Measurements from ENCODE around the gene VRK3.

The VRK3 gene

DNA sequence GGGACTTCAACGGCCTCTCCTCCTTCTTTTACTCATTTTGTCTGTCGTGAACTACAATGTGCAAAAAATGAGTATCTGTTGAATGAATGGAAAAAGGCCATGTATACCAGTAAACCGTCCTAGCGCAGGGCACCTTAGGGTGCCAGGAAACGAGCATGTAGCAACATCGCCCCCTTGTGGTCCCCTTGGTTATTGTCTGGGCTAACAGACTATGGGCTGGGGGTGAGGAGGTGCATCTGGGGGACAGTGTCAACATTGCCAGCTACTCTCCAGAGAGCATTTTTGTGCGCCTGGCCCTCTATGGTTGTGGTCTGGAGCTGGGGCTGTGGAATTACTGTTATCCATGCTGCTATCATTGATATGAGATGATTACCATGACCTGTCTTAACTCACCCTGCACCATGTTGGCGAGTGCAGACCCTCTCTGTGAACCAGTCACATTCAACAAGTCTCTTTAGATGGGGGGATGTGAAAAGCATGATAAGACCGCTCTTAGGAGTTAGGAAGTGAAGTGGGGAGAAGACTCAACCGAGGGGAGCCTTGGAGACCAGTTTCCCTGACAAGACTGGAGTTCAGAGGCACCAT lies 41.4 kb downstream of the VRK3 start:
- no peaks in the 10 kb centered on the region for H3K9me3 Mint-ChIP-seq
- no peak overlapping the region for H3K27ac Mint-ChIP-seq
- H3K4me3 Mint-ChIP-seq = no peak overlapping the region
- TF ChIP-seq, protein P1, sequence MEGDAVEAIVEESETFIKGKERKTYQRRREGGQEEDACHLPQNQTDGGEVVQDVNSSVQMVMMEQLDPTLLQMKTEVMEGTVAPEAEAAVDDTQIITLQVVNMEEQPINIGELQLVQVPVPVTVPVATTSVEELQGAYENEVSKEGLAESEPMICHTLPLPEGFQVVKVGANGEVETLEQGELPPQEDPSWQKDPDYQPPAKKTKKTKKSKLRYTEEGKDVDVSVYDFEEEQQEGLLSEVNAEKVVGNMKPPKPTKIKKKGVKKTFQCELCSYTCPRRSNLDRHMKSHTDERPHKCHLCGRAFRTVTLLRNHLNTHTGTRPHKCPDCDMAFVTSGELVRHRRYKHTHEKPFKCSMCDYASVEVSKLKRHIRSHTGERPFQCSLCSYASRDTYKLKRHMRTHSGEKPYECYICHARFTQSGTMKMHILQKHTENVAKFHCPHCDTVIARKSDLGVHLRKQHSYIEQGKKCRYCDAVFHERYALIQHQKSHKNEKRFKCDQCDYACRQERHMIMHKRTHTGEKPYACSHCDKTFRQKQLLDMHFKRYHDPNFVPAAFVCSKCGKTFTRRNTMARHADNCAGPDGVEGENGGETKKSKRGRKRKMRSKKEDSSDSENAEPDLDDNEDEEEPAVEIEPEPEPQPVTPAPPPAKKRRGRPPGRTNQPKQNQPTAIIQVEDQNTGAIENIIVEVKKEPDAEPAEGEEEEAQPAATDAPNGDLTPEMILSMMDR (IDR thresholded peaks at IDR 0.05) = peak; percentile 96
- peak; percentile 79 for DNase-seq
- H3K27me3 Mint-ChIP-seq (ENCODE audit: low read depth, poor library complexity) = peaks cover 6% of the 10 kb centered on the region
- no peaks in the 10 kb centered on the region for H3K4me1 Mint-ChIP-seq
- H3K36me3 Mint-ChIP-seq (ENCODE audit: low read depth) = peaks cover 29% of the 10 kb centered on the region

DNA sequence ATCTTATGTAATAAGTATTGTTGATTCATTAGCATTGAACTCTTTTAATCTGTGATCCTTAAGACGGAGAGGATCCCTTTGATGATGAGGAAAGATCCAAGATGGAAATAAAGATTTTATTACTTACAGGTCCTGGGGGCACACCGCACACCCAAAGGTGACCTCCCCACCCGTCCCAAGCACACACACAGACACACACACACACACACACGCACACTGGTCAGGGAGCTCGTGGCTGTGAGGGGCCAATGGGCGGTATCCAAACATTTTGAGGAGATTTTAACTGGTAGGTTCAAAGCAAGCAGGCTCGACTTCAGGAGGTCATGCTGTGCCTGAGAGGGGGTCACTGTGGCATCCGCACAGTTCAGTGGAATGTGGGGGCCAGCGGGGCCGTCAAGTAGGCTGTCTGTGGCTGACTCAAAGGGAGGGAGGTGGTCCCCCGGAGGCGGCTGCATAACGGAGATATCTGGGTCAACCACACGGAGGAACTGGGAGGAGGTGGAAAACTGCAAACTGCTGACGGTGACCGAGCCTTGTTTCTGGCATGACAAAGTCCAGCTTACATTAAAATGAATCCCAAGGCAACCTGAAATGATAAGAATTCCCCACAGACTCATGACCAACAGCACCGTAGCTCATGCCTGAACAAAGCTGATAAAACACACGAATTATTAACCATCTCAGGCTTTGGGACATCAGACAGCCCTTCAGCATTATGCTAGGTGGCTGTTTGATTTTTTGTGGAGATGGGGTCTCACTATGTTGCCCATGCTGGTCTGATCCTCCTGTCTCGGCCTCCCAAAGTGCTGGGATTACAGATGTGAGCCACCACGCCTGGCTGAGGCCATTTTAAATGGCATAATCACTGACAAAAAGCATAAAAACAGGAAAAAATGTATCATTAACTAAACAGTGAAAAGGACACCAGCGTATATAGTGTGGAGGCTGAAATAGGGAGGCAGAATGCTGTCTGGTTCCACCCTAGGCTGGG lies 43.3 kb downstream of the VRK3 start:
- peaks cover 25% of the 10 kb centered on the region for H3K36me3 Mint-ChIP-seq (ENCODE audit: low read depth)
- TF ChIP-seq, protein P1 (IDR thresholded peaks at IDR 0.05) = no peak
- DNase-seq = no peak
- H3K4me3 Mint-ChIP-seq = no peak overlapping the region
- H3K27ac Mint-ChIP-seq = no peak overlapping the region
- H3K4me1 Mint-ChIP-seq = peaks cover 9% of the 10 kb centered on the region
- no peaks in the 10 kb centered on the region for H3K9me3 Mint-ChIP-seq
- peaks cover 6% of the 10 kb centered on the region for H3K27me3 Mint-ChIP-seq (ENCODE audit: low read depth, poor library complexity)

DNA sequence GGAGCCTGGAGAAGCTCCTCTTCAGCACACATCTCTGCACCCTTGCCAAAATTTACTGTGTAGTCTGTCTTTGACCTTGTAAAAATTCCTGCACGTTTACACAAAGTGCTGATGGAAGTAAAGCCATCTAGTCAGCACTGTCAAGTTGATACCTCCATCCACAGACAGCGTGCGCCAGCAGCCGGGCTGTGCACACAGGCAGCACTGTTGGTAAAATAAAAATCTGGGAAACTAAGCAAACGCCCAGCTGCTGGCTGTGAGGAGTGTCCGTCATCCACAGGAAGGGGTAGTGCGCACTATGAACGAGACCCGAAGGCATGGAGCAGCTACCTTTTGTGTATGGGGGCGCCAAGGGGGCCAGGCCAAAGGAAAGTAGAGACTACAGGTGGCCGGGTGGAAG lies 46.8 kb downstream of the VRK3 start:
- H3K27ac Mint-ChIP-seq = no peak overlapping the region
- H3K4me1 Mint-ChIP-seq = peaks cover 16% of the 10 kb centered on the region
- peaks cover 19% of the 10 kb centered on the region for H3K36me3 Mint-ChIP-seq (ENCODE audit: low read depth)
- no peak for DNase-seq
- H3K9me3 Mint-ChIP-seq = no peaks in the 10 kb centered on the region
- peaks cover 3% of the 10 kb centered on the region for H3K27me3 Mint-ChIP-seq (ENCODE audit: low read depth, poor library complexity)
- H3K4me3 Mint-ChIP-seq = no peak overlapping the region
- TF ChIP-seq, protein P1 (IDR thresholded peaks at IDR 0.05) = no peak

DNA sequence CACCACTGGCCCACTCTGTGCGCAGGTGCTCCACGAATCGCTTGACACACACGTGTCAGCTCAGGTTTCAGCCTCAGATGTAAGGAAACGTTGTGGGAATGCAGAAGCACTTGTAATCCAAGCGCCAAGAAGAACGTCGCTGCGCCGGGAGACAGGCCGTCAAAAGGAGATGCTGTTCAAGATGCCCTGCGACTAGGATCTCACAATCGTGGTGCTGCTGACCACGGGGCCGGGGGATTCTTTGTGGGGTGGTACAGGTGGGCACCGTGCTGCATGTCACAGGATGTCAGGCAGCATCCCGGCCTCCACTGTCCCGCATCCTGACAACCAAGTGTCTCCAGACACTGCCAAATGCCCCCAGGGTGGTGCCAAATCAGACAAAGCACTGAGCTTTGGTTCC lies 47.3 kb downstream of the VRK3 start:
- no peak overlapping the region for H3K27ac Mint-ChIP-seq
- H3K4me1 Mint-ChIP-seq = peaks cover 16% of the 10 kb centered on the region
- no peak overlapping the region for H3K4me3 Mint-ChIP-seq
- H3K36me3 Mint-ChIP-seq (ENCODE audit: low read depth) = peaks cover 19% of the 10 kb centered on the region
- DNase-seq = no peak
- TF ChIP-seq, protein P1 (IDR thresholded peaks at IDR 0.05) = no peak
- H3K27me3 Mint-ChIP-seq (ENCODE audit: low read depth, poor library complexity) = peaks cover 3% of the 10 kb centered on the region
- H3K9me3 Mint-ChIP-seq = no peaks in the 10 kb centered on the region

DNA sequence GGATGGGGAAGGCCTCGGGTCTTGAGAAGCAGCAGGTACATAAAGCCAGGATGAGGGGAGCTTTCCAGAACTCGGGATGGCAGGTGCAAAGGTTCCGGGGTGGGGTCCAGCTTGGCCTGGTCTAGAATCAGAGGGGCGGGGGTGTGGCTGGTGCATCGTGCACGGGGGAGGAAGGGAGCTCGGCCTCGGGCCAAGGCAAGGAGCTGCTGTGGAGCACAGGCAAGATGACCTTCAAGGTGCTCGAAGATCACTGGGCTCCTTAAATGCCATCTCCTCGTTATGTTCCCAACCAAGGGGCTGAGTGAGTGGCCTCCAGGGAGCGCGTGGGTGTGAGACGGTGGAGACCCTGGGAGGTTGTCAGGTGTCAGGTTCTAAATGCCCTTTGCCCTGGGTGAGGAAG lies 48.1 kb downstream of the VRK3 start:
- peaks cover 3% of the 10 kb centered on the region for H3K27me3 Mint-ChIP-seq (ENCODE audit: low read depth, poor library complexity)
- no peaks in the 10 kb centered on the region for H3K9me3 Mint-ChIP-seq
- no peak overlapping the region for H3K4me3 Mint-ChIP-seq
- H3K36me3 Mint-ChIP-seq (ENCODE audit: low read depth) = peaks cover 19% of the 10 kb centered on the region
- DNase-seq = no peak
- H3K27ac Mint-ChIP-seq = no peak overlapping the region
- TF ChIP-seq, protein P1 (IDR thresholded peaks at IDR 0.05) = no peak
- peaks cover 16% of the 10 kb centered on the region for H3K4me1 Mint-ChIP-seq
